GM18873 (cell line): Measurements from ENCODE around the gene ERFL.

Experiments
- ATAC-seq: cut with Tn5 transposase; IDR thresholded peaks from one replicate; pipeline ENCODE4 v1.9.1; 2021; ENCODE audit warnings: mild to moderate bottlenecking, moderate library complexity, moderate number of reproducible peaks; ENCODE audit not compliant: unreplicated experiment, low FRiP score

The ERFL gene

GRCh38 chr19:41861846-41862245 is 66.4 kb downstream of the ERFL start:
- no peak for ATAC-seq

GRCh38 chr19:41861116-41861768 is 67.0 kb downstream of the ERFL start:
- ATAC-seq = no peak

GRCh38 chr19:41860419-41861115 is 67.7 kb downstream of the ERFL start:
- ATAC-seq = no peak

- ATAC-seq = peak; percentile 71
Observed at GRCh38 chr19:41859618-41860418, 68.4 kb downstream of the ERFL start, which contains the start of gene RPS19. TSS of gene RPS19 (plus strand) at chr19:41860255. CDS start at chr19:41860775, 520 bp downstream.

- ATAC-seq = no peak
Observed at GRCh38 chr19:41859213-41859617, 69.0 kb downstream of the ERFL start.
